Heart left ventricle (tissue), 16 donors: ENCODE data around the gene STPG1. TPM values are rescaled to one million over a fixed set of nuclear protein-coding genes. Genes with fewer than 3 reads are reported as not detected.

Source experiments
- ATAC-seq, 4 donors: fragments of 200-7000 bp; cut with Tn5 transposase; one replicate each; pipeline ENCODE4 v1.9.1; 2020 to 2022; ENCODE audit warnings: moderate library complexity in 4 of 4, mild to moderate bottlenecking in 3 of 4, moderate number of reproducible peaks in 1 of 4
- DNase-seq, 5 donors: peaks; one replicate each; pipeline ENCODE4 v3.0.0-alpha.2; 2020
- H3K27ac ChIP-seq, 12 donors: fragments of 200-600 bp; sonication (generic) in 4 of 12; one replicate each; pipeline versions ENCODE4 v1.5.0 to v1.8.0; 2016 to 2022; ENCODE audit warnings: mild to moderate bottlenecking in 2 of 12
- H3K27me3 ChIP-seq, 9 donors: fragments of 200-600 bp; sonication (generic) in 2 of 9; one replicate each; pipeline versions ENCODE4 v1.5.1 to v1.8.0; 2016 to 2022; ENCODE audit warnings: mild to moderate bottlenecking in 3 of 9
- H3K36me3 ChIP-seq, 9 donors: fragments of 200-600 bp; sonication (generic) in 2 of 9; one replicate each; pipeline versions ENCODE4 v1.5.0 to v1.8.0; 2018 to 2022; ENCODE audit warnings: mild to moderate bottlenecking in 2 of 9
- H3K4me1 ChIP-seq, 12 donors: fragments of 200-600 bp; sonication (generic) in 4 of 12; one replicate each; pipeline versions ENCODE4 v1.5.0 to v1.8.0; 2016 to 2022; ENCODE audit warnings: mild to moderate bottlenecking in 3 of 12
- H3K4me3 ChIP-seq, 12 donors: fragments of 200-600 bp; sonication (generic) in 4 of 12; one replicate each; pipeline versions ENCODE4 v1.5.0 to v1.8.0; 2017 to 2022; ENCODE audit warnings: mild to moderate bottlenecking in 9 of 12, moderate library complexity in 4 of 12
- H3K9me3 ChIP-seq, 12 donors: fragments of 200-600 bp; sonication (generic) in 4 of 12; one replicate each; pipeline versions ENCODE4 v1.5.0 to v1.8.0; 2016 to 2022; ENCODE audit warnings: mild to moderate bottlenecking in 1 of 12
- POLR2A ChIP-seq, 2 donors: fragments of 450-650 bp; IDR thresholded peaks; one replicate each; pipeline ENCODE4 v1.6.1; 2017; ENCODE audit warnings: antibody characterized with exemption in 2 of 2, mild to moderate bottlenecking in 2 of 2, moderate library complexity in 2 of 2
- WGBS, 4 donors: extraction: QIAGEN DNeasy Blood & Tissue Kit in 2 of 4; methylation state at CpG; one replicate each; pipeline versions ENCODE4 v1.1.5 to v1.1.7; 2013 to 2018; 5-methylcytosine and 5-hydroxymethylcytosine counted together
- intact Hi-C, 10 donors: fragments of 100-400 bp; cut with DNase I; formaldehyde crosslinking; loops; one replicate each; pipeline versions ENCODE4 v1.11.1 to v1.14.2; 2022
- polyA plus RNA-seq, 2 donors: library from polyadenylated mRNA; stranded (reverse); fragments of 200-250 nt; gene quantifications; one replicate each; pipeline ENCODE4 v1.2.3, GENCODE V29; 2013
- total RNA-seq, 9 donors: library from RNA; depleted of rRNA in 2 of 9; stranded (reverse); fragments of >200 nt in 2 of 9; fragmentation: NEBNext Ultra II Directional in 3 of 9; extraction: Animal tissue kit (Norgen Biotek cat#: 25700) in 3 of 9; gene quantifications; one replicate each; pipeline versions ENCODE4 v1.1.0 to v1.2.4, GENCODE V29; 2016 to 2023
- TF ChIP-seq, protein P1 (sequence below), 12 donors: fragments of 200-600 bp; sonication (generic) in 4 of 12; IDR thresholded peaks; one replicate each; pipeline versions ENCODE4 v1.5.0 to v1.8.0; 2018 to 2022; ENCODE audit warnings: antibody characterized with exemption in 12 of 12, mild to moderate bottlenecking in 5 of 12
- donor health status: ischemic (EF 13 %, LVEDD 7.1; RV severe dilation, severe dysfunction).
- donor health status: healthy with polysubstance abuse.
- donor health status: DM: no; HTN: yes; CAD: no.
- donor health status: DM: no; HTN: no; CAD: no.
- donor health status: ischemic (EF 25% LVEDD 6.9; RV normal size, moderate dysfunction).
- donor health status: ischemic (EF 25% LVEDD 5.7; RV mildly dilated, moderate dysfunction).
- donor health status: healthy.
- donor health status: DM: yes; HTN: yes; CAD: no.
- donor health status: ischemic (EF 35%, LVEDD 5.7; RV mildly dilated, moderate dysfunction).
- donor health status: nonischemic (EF 11% LVEDD 7.7; RV severe dilation, severe dysfunction).
- donor health status: DM: yes; HTN: yes; CAD: no.
- donor health status: PGD.
- donor health status: ischemic (EF 29% LVEDD 5.4; RV normal size, mild dysfunction).
- donor health status: nonischemic (EF 23%, LVEDD 6.1; RV moderate dilation, normal function).

The STPG1 gene
- total and polyA plus RNA-seq, 11 donors: 3.8 to 6.9 (median 4.8) TPM

DNA sequence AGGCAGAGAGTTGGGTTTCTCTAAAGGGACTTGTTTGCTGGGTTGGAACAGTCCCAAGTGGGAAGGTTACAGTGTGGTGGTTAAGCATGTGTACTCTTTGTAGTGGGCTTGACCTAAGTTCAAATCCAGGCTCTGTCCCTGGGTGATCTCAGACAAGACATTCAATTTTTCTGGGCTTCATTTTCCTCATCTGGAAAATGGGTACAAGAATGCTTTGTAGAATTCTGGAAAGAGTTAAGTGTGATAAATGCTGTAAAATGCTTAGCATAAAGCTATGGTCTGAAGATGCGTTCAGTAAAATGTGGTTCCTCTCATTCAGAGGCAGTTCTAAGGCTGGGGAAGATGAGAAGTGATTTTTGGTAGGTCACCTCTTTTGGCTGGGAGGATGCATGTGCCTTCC lies 93.6 kb downstream of the STPG1 start:
- 96 to 100% (median 99%) methylated on average over 1 of the region's 1 CpG for WGBS, 4 donors
- Histone ChIP-seq H3K27me3 (peaks cover 10 to 67% (median 37%) of the 10 kb centered on the region in 9 donors), H3K27ac (no peak overlapping the region), H3K36me3 (no peaks in the 10 kb centered on the region), H3K4me1 (peaks cover 0 to 22% (median 8%) of the 10 kb centered on the region in 12 donors), H3K9me3 (no peaks in the 10 kb centered on the region), H3K4me3 (no peak overlapping the region)
- ATAC-seq (no peak), DNase-seq (no peak)
- TF ChIP-seq, protein P1, sequence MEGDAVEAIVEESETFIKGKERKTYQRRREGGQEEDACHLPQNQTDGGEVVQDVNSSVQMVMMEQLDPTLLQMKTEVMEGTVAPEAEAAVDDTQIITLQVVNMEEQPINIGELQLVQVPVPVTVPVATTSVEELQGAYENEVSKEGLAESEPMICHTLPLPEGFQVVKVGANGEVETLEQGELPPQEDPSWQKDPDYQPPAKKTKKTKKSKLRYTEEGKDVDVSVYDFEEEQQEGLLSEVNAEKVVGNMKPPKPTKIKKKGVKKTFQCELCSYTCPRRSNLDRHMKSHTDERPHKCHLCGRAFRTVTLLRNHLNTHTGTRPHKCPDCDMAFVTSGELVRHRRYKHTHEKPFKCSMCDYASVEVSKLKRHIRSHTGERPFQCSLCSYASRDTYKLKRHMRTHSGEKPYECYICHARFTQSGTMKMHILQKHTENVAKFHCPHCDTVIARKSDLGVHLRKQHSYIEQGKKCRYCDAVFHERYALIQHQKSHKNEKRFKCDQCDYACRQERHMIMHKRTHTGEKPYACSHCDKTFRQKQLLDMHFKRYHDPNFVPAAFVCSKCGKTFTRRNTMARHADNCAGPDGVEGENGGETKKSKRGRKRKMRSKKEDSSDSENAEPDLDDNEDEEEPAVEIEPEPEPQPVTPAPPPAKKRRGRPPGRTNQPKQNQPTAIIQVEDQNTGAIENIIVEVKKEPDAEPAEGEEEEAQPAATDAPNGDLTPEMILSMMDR (IDR thresholded peaks at IDR 0.05): no peak
- no peak for TF ChIP-seq POLR2A (IDR thresholded peaks at IDR 0.05)
- intact Hi-C loops: no loop called here

DNA sequence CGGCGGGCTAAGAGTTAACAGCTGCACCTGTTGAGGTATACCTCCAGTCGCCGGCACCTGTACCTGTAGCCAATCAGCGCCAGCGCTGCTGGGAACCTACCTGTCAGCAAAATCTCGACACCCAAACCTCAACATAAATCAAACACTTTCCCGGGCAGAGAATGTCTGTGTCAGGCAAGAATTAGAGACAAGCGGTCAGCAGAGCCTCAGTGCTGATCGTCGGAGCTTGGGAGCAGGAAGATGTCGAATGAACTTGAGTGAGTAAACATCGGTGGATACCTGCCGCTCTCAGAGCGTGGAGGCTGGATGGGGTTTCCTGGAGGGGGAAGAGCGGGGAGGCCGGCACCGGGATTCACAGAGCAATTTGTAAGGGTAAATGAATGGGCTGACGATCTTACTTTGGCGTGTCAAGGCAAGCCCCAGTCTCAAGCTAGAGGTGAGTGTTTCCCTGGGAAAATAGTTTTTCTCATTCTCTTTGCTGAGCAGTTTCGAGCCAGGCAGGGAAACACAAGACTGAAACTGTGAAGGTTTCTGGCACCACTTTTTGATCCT lies 94.2 kb downstream of the STPG1 start, which contains the start of gene GRHL3:
Gene GRHL3, plus strand, starts transcription at position 46 of the 552 bp plus-strand sequence. Its CDS starts 195 bp downstream, at position 241.
- Histone ChIP-seq H3K27me3 (peaks cover 10 to 71% (median 37%) of the 10 kb centered on the region in 9 donors), H3K4me1 (peaks cover 0 to 22% (median 8%) of the 10 kb centered on the region in 12 donors), H3K36me3 (no peaks in the 10 kb centered on the region), H3K9me3 (no peaks in the 10 kb centered on the region), H3K4me3 (no peak within 1 kb of the TSS), H3K27ac (no peak within 1 kb of the TSS)
- ATAC-seq (no peak), DNase-seq (no peak)
- intact Hi-C loops: no loop called here
- TF ChIP-seq, protein P1 (IDR thresholded peaks at IDR 0.05): no peak
- no peak for TF ChIP-seq POLR2A (IDR thresholded peaks at IDR 0.05)
- WGBS, 4 donors: 19 to 22% (median 20%) methylated on average over 20 to 21 of the region's 21 CpGs

DNA sequence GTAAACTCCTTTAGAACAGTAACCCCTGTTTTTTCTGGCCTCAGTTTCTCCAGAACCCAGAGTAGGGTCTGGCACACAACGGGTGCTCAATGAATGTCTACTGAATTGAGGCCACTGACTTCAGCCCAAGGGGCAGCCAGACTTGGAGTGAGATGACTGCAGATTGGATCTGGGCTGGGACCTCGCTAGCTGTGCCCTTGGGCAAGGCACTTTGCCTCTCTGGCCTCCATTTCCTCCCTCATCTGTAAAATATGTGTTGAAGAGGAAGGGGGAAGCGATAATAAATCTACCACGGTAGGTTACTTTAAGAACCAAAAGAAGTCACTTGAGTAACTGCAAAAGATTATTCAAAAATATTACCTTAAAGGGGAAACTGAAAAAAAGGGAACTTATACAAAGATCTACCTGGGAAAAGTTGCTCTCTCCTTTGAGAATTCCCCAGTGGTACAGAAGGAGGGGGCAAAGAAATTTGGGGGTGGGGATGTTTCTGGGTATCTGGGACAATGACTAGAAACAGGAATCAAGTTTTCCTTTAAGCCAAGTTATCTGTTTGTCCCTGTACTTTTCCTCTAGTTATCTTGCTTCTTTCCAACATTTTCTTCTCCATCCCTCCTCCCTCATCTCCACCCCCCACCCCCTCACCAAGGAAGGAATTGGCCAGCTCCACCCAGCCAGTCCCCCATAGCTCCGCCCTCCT lies 94.8 kb downstream of the STPG1 start:
- Histone ChIP-seq H3K36me3 (no peaks in the 10 kb centered on the region), H3K9me3 (no peaks in the 10 kb centered on the region), H3K4me3 (no peak overlapping the region), H3K4me1 (peaks cover 0 to 22% (median 8%) of the 10 kb centered on the region in 12 donors), H3K27ac (no peak overlapping the region), H3K27me3 (peaks cover 10 to 71% (median 37%) of the 10 kb centered on the region in 9 donors)
- ATAC-seq: no peak
- intact Hi-C loops: no loop called here
- TF ChIP-seq, protein P1 (IDR thresholded peaks at IDR 0.05): no peak
- no peak for TF ChIP-seq POLR2A (IDR thresholded peaks at IDR 0.05)
- no peak for DNase-seq
- WGBS, 4 donors: 51 to 59% (median 55%) methylated on average over 5 of the region's 5 CpGs

DNA sequence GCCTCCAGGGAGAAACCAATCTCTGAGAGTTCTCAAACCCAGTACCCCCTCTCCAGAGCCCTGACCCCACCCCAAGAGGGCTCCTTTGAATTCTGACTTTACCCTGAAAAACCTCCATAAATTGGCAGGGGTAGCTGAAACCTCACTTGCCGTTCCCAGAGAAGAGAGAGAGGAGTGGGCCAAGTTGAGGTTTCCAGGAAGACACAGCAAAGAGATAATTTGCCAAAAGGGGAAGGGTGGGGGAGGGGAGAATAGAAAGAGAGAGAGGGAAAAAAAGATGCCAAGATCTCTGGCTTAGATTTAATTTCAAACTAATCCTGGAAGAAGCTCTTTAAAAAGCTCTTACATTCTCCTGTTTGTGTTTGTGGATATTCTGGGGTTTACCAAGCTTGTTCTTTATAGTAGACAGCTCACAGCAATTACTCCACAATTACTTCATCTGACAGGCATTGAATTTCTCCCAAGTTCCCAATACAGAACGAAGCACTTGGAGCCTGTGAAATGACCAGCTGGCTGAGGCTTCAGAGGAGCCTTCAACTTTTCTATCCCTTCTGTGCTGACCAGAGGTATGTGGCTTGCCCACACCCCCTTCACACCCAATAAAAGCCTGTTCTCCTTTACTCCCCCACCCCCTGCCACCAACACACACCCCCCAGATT lies 95.5 kb downstream of the STPG1 start:
- ATAC-seq: no peak
- intact Hi-C loops: no loop called here
- 32 to 48% (median 43%) methylated on average over 2 of the region's 2 CpGs for WGBS, 4 donors

More for the DNA sequence above, 95.5 kb downstream of the STPG1 start:
- TF ChIP-seq POLR2A (IDR thresholded peaks at IDR 0.05): no peak
- TF ChIP-seq, protein P1 (IDR thresholded peaks at IDR 0.05): no peak
- peaks cover 10 to 71% (median 37%) of the 10 kb centered on the region in 9 donors for H3K27me3 ChIP-seq
- no peak overlapping the region for H3K27ac ChIP-seq
- no peak overlapping the region for H3K4me3 ChIP-seq
- DNase-seq: no peak
- H3K9me3 ChIP-seq: no peaks in the 10 kb centered on the region
- no peaks in the 10 kb centered on the region for H3K36me3 ChIP-seq
- H3K4me1 ChIP-seq: peaks cover 0 to 22% (median 8%) of the 10 kb centered on the region in 12 donors
